ENCODE measurements around the gene WDHD1. TPM values are rescaled to one million over a fixed set of nuclear protein-coding genes. Genes with fewer than 3 reads are reported as not detected.

Gene WDHD1
- polyA plus RNA-seq, 3 donors, result 0.19 to 0.37 (median 0.30) TPM

DNA sequence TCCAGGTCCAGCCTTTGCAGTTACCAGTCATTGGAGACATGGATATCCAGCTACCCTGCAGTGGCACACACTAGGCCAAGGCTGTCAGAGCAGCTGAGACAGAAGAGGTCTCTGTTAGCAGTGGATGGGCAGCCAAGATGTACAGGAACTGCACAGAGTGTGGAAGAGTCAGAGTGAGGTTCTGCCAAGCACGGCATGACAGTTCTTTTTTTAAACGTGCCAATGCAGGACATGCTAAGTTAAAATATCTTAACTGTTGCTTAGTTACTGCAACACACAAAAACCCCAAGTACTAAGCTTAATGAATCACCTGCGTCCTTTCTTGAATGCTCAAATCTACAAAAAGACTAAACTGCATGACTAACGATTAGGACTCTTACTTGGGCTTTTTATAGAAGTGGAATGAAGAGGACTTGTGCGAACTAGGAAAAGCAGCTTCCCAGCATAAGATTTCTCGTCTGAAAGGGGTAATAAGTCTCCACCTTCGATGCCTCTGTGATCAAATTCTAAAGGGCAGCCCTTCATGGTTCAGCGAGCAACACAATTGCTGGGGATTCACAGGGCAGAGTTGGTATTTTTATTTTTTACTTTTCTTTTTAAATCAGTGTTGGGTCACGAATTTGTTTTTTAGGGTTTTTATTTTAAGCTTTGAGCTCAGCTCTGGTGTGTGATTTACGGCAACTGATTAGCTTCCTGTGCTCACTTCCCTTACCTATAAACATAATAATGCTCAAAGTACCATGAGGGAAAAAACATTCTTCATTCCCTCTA lies 45.2 kb upstream of the WDHD1 start:
- peak; percentile 34 to 82 (median 57) for DNase-seq
- Mint-ChIP-seq H3K4me1 (peaks cover 27% of the 10 kb centered on the region), H3K36me3 (peaks cover 8 to 12% of the 10 kb centered on the region in 2 donors), H3K27ac (peak overlapping the region in 5 of 7 donors; percentile 13 to 86 (median 38)), H3K9me3 (peaks cover 0 to 2% (median 0%) of the 10 kb centered on the region in 7 donors), H3K27me3 (ENCODE audit: low read depth in 3 of 3) (peaks cover 1 to 9% (median 9%) of the 10 kb centered on the region in 3 donors), H3K4me3 (peak overlapping the region in 1 of 2 donors; percentile 46)
- Histone ChIP-seq H3K4me3 (replicated peaks in 1 of 3; ENCODE audit: low read depth in 2 of 3, low read length in 3 of 3) (no peak overlapping the region), H3K27me3 (ENCODE audit: control insufficient read depth in 2 of 2, insufficient read depth in 2 of 2, low read length in 2 of 2) (peaks cover 0 to 6% of the 10 kb centered on the region in 2 donors), H3K9ac (ENCODE audit: insufficient read depth, low read length, poor library complexity, severe bottlenecking) (no peak overlapping the region), H3K9me3 (replicated peaks in 1 of 2; ENCODE audit: control insufficient read depth in 1 of 2, insufficient read depth in 1 of 2, low read length in 2 of 2) (no peaks in the 10 kb centered on the region), H3K36me3 (replicated peaks in 1 of 2; ENCODE audit: control insufficient read depth in 1 of 2, insufficient read depth in 2 of 2, low read length in 2 of 2) (peaks cover 5 to 18% of the 10 kb centered on the region in 2 donors), H3K4me1 (ENCODE audit: control insufficient read depth in 1 of 2, insufficient read depth in 2 of 2, low read length in 2 of 2) (peaks cover 4% of the 10 kb centered on the region in 2 donors), H2AFZ (ENCODE audit: insufficient read depth, low read depth, low read length, poor library complexity, severe bottlenecking) (no peak overlapping the region), H4K20me1 (ENCODE audit: insufficient read depth, low read length) (no peaks in the 10 kb centered on the region), H3K27ac (ENCODE audit: low read depth in 1 of 2, low read length in 2 of 2) (no peak overlapping the region), H3K4me2 (replicated peaks; ENCODE audit: extremely low read depth, low read length, poor library complexity, severe bottlenecking) (peak overlapping the region; percentile 1), H3K79me2 (ENCODE audit: insufficient read depth, low read length) (no peaks in the 10 kb centered on the region)
- TF ChIP-seq, protein P1, sequence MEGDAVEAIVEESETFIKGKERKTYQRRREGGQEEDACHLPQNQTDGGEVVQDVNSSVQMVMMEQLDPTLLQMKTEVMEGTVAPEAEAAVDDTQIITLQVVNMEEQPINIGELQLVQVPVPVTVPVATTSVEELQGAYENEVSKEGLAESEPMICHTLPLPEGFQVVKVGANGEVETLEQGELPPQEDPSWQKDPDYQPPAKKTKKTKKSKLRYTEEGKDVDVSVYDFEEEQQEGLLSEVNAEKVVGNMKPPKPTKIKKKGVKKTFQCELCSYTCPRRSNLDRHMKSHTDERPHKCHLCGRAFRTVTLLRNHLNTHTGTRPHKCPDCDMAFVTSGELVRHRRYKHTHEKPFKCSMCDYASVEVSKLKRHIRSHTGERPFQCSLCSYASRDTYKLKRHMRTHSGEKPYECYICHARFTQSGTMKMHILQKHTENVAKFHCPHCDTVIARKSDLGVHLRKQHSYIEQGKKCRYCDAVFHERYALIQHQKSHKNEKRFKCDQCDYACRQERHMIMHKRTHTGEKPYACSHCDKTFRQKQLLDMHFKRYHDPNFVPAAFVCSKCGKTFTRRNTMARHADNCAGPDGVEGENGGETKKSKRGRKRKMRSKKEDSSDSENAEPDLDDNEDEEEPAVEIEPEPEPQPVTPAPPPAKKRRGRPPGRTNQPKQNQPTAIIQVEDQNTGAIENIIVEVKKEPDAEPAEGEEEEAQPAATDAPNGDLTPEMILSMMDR (IDR thresholded peaks at IDR 0.05), result no peak
- intact Hi-C loops (cut with micrococcal nuclease), result no loop called here
- WGBS (ENCODE audit: insufficient coverage), result 22% methylated on average over 4 of the region's 10 CpGs

- peaks cover 7% of the 10 kb centered on the region for H4K20me1 ChIP-seq (ENCODE audit: insufficient read depth, low read length)
- H3K9me3 ChIP-seq (replicated peaks in 1 of 2; ENCODE audit: control insufficient read depth in 1 of 2, insufficient read depth in 1 of 2, low read length in 2 of 2), result no peaks in the 10 kb centered on the region
- peaks cover 0 to 6% of the 10 kb centered on the region in 2 donors for H3K27me3 ChIP-seq (ENCODE audit: control insufficient read depth in 2 of 2, insufficient read depth in 2 of 2, low read length in 2 of 2)
- Mint-ChIP-seq H3K27ac (peak overlapping the region in 6 of 7 donors; percentile 21 to 77 (median 44)), H3K27me3 (ENCODE audit: low read depth in 3 of 3) (peaks cover 1 to 9% (median 9%) of the 10 kb centered on the region in 3 donors), H3K9me3 (peaks cover 0 to 2% (median 0%) of the 10 kb centered on the region in 7 donors), H3K4me3 (no peak overlapping the region), H3K4me1 (peaks cover 27% of the 10 kb centered on the region), H3K36me3 (peaks cover 15 to 19% of the 10 kb centered on the region in 2 donors)
- no peaks in the 10 kb centered on the region for H3K79me2 ChIP-seq (ENCODE audit: insufficient read depth, low read length)
- TF ChIP-seq, protein P1 (IDR thresholded peaks at IDR 0.05), result no peak
- peaks cover 9 to 27% of the 10 kb centered on the region in 2 donors for H3K36me3 ChIP-seq (replicated peaks in 1 of 2; ENCODE audit: control insufficient read depth in 1 of 2, insufficient read depth in 2 of 2, low read length in 2 of 2)
- no peak overlapping the region for H3K9ac ChIP-seq (ENCODE audit: insufficient read depth, low read length, poor library complexity, severe bottlenecking)
- intact Hi-C loops (cut with micrococcal nuclease), result no loop called here
- no peak overlapping the region for H3K27ac ChIP-seq (ENCODE audit: low read depth in 1 of 2, low read length in 2 of 2)
- H2AFZ ChIP-seq (ENCODE audit: insufficient read depth, low read depth, low read length, poor library complexity, severe bottlenecking), result no peak overlapping the region
- H3K4me2 ChIP-seq (replicated peaks; ENCODE audit: extremely low read depth, low read length, poor library complexity, severe bottlenecking), result no peak overlapping the region
- 60% methylated on average over 2 of the region's 4 CpGs for WGBS (ENCODE audit: insufficient coverage)
- DNase-seq, result peak in 1 of 3 donors; percentile 17
- no peak overlapping the region for H3K4me3 ChIP-seq (replicated peaks in 1 of 3; ENCODE audit: low read depth in 2 of 3, low read length in 3 of 3)
- H3K4me1 ChIP-seq (ENCODE audit: control insufficient read depth in 1 of 2, insufficient read depth in 2 of 2, low read length in 2 of 2), result peaks cover 4% of the 10 kb centered on the region in 2 donors
Measured at GRCh38 chr14:55070981-55071411, 44.1 kb upstream of the WDHD1 start.
